ENCODE results near the gene CTNNBL1. TPM values are rescaled to one million over a fixed set of nuclear protein-coding genes. Genes with fewer than 3 reads are reported as not detected.

Gene CTNNBL1, protein sequence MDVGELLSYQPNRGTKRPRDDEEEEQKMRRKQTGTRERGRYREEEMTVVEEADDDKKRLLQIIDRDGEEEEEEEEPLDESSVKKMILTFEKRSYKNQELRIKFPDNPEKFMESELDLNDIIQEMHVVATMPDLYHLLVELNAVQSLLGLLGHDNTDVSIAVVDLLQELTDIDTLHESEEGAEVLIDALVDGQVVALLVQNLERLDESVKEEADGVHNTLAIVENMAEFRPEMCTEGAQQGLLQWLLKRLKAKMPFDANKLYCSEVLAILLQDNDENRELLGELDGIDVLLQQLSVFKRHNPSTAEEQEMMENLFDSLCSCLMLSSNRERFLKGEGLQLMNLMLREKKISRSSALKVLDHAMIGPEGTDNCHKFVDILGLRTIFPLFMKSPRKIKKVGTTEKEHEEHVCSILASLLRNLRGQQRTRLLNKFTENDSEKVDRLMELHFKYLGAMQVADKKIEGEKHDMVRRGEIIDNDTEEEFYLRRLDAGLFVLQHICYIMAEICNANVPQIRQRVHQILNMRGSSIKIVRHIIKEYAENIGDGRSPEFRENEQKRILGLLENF
- total RNA-seq: 25.6 TPM

DNA sequence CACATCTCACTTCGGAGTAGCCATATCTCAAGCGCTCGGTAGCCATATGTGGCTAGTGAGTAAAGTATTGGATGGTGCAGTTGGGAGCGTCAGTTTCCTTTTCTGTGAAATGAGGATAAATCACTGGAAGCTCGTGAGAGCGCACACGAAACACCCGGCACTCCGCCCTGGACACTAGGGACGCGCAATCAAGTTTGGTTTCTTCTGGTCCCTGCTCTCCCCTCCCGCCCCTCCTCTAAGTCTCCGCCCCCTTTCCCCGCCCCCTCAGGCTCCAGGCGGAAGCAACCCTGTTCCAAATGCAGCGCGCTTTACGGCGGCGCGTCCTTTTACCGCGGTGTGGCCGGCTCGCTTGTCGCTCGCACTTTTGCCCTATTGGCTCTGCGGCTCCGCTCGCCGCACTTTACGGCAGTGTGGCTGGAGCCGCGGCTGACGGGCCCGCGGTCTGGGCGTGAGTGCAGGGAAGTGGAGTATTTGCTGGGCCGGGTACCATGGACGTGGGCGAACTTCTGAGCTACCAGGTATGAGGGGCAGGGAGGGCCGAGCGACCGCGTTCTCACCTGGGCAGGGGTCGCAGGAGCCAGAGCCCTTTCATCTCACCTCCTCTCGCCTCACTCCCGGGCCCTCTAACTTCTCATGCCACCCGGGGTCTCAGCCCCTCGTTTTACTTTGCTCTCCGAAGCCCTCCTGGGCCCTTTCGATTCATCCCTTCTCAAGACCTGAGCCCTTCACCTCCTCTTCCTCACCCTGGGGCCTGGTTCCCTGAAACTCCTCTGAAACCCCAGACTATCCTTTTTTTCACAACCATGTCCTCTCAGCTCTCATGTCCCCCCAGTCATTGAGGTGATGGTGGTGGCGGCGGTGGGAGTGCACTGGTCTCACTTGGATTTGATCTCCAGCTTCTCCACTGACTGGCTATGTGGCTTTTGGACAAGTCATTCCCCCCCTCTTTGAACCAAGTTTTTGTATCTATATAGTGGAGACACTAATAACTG, at the start of gene CTNNBL1:
Gene CTNNBL1 (plus strand): TSS at position 396 of the 992 bp plus-strand sequence. CDS start 93 bp downstream, at position 489.

DNA sequence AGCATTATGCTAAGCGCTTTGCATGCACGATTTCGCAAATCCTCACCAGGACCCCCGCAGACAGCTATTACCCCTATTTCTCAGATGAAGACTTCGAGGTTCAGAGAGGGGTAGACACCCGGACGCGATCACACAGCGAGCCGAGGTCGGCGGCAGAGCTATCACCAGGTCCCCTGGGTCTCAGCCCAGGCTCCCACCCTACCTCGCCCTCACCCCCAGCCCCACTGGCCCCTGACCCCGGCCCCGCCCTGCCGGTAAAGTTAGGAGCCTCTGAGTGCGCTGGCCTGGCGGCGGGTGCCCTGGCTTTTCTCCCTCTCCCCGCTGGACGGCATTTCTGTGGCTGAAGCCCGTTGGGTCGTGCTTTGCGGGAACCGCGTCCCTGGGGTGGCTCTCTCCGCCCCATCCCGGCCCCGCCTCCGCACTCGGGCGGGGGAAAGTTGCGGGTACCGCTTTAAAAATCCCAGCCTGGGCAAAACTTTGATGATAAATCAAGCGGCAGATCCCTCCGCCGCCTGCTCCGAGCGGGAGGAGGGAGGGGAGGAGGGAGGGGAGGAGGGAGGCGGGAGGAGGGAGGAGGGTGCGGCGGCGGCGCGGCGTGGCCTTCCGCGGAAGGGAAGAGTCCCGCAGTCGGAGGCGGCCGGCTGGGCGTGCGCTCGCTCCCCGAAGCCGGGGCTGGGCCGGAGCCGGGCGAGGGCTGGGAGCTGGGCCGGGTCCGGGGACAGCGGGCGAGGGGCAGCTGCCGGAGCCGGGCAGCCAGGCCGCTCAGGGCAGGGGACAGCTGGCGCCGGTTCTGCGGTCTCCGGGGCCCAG, 208.9 kb downstream of the CTNNBL1 start, which contains the start of gene VSTM2L:
Gene VSTM2L (plus strand): TSS at position 624 of the 810 bp plus-strand sequence. CDS start 224 bp downstream, outside the sequence.

Other genes starting within 250 kb of the CTNNBL1 start
- gene NNAT, start 172.8 kb upstream of the CTNNBL1 start, total RNA-seq: 576 TPM
- gene BLCAP, start 166.2 kb upstream of the CTNNBL1 start, total RNA-seq: 193 TPM
- 55.1 TPM for gene VSTM2L, start 209.1 kb downstream of the CTNNBL1 start, total RNA-seq

Data from diencephalon (tissue), 1 donor.